Raji (cell line): ENCODE results near the gene LONRF2.

Experiments
- POLR2A ChIP-seq: IDR thresholded peaks from 2 replicates; pipeline ENCODE4 v1.6.1; 2011; ENCODE audit warnings: low read depth, low read length, control low read depth; ENCODE audit not compliant: insufficient read depth

LONRF2 gene

GRCh38 chr2:100283724-100284501 lies 38.4 kb downstream of the LONRF2 start:
- no peak for TF ChIP-seq POLR2A

DNA sequence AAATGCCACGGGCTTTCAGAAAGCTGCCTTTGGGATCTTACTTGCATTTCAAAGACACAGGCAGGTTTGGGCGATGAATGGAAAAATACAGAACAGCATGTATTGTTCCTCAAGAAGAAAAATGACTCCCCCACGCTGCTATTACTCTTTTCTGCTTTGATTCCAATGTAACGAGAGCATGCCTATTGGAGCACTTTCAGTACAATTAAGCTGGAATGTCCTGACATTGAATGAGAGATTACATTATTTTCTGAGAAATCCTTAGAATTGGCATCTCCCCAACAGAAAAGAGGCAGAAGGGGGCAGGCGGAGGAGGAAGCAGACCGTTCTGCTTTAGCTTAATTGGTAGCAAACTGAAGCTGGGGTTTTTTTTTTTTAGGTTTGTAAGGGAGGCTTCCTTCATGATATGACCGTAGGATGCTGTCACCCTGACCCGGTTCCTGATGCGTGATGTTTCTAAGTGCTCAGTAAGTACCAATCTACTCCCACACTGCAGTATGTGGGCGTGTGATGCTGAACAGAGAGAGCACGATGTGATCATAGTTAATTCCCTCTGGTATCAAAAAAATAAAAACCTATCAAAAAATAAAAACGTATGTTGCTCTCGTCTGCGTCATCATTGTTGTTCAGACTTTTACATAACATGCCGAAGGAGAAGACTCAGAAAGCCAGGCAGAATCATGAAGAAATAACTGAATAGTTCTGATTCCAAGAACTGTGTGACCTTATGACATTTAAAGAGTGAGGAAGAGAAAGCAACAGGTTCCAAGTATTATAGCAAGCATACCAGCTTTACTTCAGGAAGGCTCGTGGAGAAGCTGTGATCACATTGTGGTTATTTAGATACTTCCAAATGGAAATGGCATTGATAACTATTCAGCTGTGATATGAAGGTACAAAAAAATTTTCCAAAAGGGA lies 40.5 kb downstream of the LONRF2 start:
- TF ChIP-seq POLR2A, result no peak

DNA sequence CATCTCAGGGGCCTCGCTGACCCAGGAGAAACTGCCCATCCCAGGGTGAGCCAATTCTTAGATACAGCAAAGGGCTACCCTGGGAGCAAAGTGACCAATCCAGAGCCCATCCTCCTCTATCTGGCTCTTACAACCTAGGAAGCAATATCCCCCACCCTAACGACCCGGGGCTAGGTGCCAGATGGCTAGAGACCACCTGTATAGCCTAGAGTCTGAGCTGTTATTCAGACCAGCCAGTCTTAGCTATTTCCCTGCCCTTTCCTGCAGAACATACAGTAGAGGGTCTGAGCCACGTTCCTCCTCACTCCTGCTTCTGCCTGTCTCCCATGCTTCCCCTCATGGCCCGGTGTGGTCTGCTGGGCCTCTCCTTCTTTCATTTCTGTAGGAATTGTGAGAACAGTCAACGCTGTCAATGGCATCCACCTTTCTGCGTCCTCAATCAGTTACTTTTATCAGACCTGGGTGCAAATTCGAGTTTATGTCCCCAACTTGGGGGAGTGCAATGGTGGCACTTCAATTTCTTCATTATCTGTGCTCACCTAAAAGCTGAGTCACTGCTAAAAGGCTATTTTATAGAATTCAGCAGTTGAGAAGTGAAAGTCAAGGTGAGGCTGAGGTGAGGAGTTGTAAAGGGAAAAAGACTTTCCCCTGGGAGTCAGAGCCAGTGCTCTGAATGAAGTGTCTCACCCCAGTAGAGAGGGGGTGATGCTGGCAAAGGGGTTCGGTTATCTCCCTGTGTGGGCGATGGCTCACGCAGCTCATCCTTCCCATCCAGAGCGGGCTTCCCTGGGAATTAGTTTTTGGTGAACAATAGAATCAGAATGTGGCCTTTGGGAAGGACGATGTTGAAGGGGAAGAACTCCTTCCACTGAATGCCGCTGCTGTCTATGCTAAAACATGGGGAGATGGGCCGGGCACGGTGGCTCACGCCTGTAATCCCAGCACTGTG lies 42.4 kb downstream of the LONRF2 start:
- no peak for TF ChIP-seq POLR2A

DNA sequence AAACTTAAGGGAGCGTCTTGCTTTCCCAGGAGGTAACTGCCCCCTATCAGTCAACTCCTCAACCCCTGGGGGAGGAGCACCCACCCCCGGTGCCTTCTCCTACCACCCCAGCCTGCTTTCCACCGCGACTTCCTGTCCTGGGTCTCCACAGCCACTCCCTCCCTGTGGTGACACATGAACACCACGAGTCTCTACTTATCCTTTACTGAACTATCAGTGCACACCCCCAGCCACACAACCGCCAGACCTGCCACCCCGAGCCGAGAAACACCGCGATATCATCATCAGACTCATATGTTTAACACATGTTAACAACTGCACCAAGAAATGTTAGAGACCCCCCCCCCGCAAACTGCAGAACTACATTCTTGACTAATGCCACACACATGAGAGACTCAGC lies 43.3 kb downstream of the LONRF2 start:
- TF ChIP-seq POLR2A, result no peak

DNA sequence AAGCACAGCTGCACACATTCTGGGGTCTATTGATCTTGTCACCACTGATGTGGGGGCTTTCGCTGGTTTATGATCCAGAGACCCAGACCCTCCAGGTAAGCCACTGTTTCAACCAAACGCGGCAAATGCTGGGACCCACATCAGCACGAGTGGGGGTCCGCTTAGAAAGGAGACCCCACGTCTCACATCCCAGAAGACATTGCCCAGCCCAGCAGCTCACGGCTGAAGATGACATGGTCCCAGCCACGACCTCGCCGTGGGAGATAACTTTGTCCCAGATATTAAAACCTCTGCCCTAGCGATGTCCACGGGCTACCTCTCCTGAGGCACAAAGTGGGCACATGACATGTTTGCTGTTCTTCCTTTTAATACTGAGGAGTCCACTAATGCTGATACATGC lies 43.8 kb downstream of the LONRF2 start:
- TF ChIP-seq POLR2A, result no peak

DNA sequence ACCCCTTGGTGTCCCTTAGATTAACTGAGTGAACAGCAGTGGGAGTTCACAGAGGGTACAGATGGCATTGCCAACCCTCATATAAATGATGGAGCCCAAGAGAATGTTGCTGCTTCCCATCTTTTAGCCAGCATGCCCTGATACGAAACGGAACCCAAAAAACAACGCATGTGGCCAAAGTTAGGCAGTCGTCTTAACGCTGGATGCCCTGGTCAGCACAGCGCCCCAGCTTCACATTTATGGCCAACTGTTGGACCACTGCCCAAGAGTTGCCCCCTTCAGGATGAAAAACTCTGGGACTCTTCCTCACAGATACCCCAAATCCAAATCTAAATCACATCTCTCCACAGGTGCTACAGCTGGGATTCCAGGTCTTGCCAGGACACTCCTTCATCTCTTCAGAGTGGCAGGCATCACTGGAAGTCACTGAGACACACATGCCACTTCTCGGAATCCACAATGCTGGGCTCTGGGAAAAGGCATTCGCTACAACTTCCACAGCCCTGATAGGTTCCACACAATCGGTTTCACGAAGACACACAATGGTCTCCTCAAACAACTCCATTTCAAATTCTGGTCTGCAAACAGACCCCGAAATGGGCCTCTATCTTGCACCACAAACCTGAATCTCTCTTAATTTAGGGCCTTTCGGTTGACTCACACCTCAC lies 44.6 kb downstream of the LONRF2 start:
- TF ChIP-seq POLR2A, result no peak

GRCh38 chr2:100276716-100277115 lies 45.6 kb downstream of the LONRF2 start:
- TF ChIP-seq POLR2A, result no peak

- no peak for TF ChIP-seq POLR2A
These were observed 47.1 kb downstream of the LONRF2 start for GRCh38 chr2:100275200-100275589.

DNA sequence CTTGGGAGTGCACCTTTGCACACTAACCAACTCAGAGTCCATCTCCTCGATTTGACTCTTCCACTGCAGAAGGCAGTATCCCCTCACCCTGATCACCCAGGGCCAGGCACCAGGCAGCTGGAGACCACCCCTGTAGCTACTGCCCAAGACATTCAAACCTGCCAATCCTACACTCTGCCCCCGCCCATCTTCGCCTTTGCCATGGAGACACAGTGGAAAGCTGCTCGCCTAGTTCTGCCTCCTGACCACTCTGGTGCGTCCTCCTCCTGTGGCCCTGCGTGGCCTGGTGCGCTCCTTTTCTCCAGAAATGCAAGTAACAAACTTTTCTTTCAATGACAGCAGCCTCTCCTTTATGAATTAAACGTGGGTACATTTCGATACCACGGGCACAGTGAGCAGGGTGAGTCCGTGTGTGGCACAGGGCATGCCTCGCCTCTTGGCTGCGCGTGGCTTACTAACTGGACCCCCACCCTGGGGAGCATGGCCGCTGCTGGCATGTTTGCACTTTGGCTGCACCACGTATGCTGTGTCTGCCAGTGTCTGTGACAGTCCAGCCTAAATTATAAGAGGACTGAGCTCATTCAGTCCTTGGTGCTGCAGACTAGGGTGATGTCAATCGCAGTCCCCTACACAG lies 47.6 kb downstream of the LONRF2 start:
- no peak for TF ChIP-seq POLR2A

DNA sequence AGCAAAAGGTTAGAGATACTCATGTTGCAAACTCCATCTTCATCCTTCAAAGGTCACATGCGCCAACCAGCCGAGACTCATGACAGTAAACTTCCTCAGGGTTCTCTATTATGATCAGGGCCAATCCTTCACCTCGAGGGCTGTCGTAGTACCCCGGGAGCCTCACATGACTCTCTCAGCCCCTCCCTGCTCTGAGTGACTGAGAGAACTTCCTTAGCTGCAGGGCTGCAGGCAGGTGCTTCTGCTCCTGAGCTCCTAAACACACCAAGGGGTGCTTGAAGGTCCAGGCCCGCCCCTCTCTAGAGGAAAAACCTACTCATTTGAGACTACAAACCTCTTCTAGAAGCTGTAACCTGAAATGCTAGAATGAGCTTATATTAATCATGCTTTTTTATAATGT lies 48.2 kb downstream of the LONRF2 start:
- TF ChIP-seq POLR2A, result no peak

- no peak for TF ChIP-seq POLR2A
These were observed 48.9 kb downstream of the LONRF2 start for GRCh38 chr2:100273387-100273786.

GRCh38 chr2:100272841-100273329 lies 49.4 kb downstream of the LONRF2 start:
- no peak for TF ChIP-seq POLR2A

- TF ChIP-seq POLR2A, result no peak
These were observed 51.1 kb downstream of the LONRF2 start for GRCh38 chr2:100271210-100271609.
